ENCODE measurements around the gene NKX6-1. TPM values are rescaled to one million over a fixed set of nuclear protein-coding genes. Genes with fewer than 3 reads are reported as not detected.

The NKX6-1 gene
- total RNA-seq, 1 donor from 2014 or later, result not detected

Other genes with a start within 250 kb of the NKX6-1 start
- gene CDS1, start 83.8 kb upstream of the NKX6-1 start, total RNA-seq, result 0.19 TPM

All from Right ventricle myocardium superior (tissue), 1 donor.